SU-DHL-6 (cell line): ENCODE data around the gene ENPP5.
A peak's percentile ranks its signal among the peaks of the same experiment; 100 is the strongest.

Experiments used
- H2AFZ ChIP-seq: fragments of 200-600 bp; sonication (generic); 2 replicates; pipeline ENCODE4 v1.6.1; 2014; ENCODE audit warnings: low read depth, mild to moderate bottlenecking, moderate library complexity, mixed read lengths, antibody characterized with exemption, low read length; ENCODE audit not compliant: severe bottlenecking
- H3F3A ChIP-seq: fragments of 200-600 bp; shearing (Covaris generic); 2 replicates; pipeline ENCODE4 v1.6.0; 2016; ENCODE audit warnings: antibody characterized with exemption, mild to moderate bottlenecking; ENCODE audit not compliant: insufficient read depth
- H3K27ac ChIP-seq: fragments of 200-600 bp; sonication (generic); 2 replicates; pipeline ENCODE4 v1.5.1; 2016; ENCODE audit warnings: low read depth, mild to moderate bottlenecking, low read length, moderate library complexity, mixed read lengths
- H3K27me3 ChIP-seq: fragments of 200-600 bp; sonication (generic), shearing (Covaris generic); 2 replicates; pipeline ENCODE4 v1.6.0; 2014; ENCODE audit warnings: mild to moderate bottlenecking, low read length
- H3K36me3 ChIP-seq: fragments of 200-600 bp; sonication (generic); 2 replicates; pipeline ENCODE4 v1.6.1; 2014; ENCODE audit warnings: mild to moderate bottlenecking, low read length, mixed read lengths
- H3K4me2 ChIP-seq: fragments of 300-600, 200-600 bp; shearing (Covaris generic), sonication (generic); 2 replicates; pipeline ENCODE4 v1.6.0; 2014; ENCODE audit warnings: low read length, low read depth, mild to moderate bottlenecking; ENCODE audit not compliant: poor library complexity, severe bottlenecking
- H3K4me3 ChIP-seq: fragments of 200-600 bp; sonication (generic); 2 replicates; pipeline ENCODE4 v1.5.1; 2014; ENCODE audit warnings: antibody characterized with exemption, low read length, mild to moderate bottlenecking, mixed read lengths; ENCODE audit not compliant: insufficient read depth, poor library complexity, severe bottlenecking
- H3K79me2 ChIP-seq: fragments of 200-600 bp; sonication (generic); 2 replicates; pipeline ENCODE4 v1.6.1; 2014; ENCODE audit warnings: mild to moderate bottlenecking, low read length, moderate library complexity; ENCODE audit not compliant: insufficient read depth
- H3K9ac ChIP-seq: fragments of 200-600 bp; sonication (generic); 2 replicates; pipeline ENCODE4 v1.7.0; 2014; ENCODE audit warnings: mild to moderate bottlenecking, low read length
- H3K9me2 ChIP-seq: fragments of 200-600 bp; sonication (generic); replicated peaks from 2 replicates; pipeline ENCODE4 v1.6.1; 2014; ENCODE audit warnings: low read length; ENCODE audit not compliant: insufficient read depth
- H3K9me3 ChIP-seq: fragments of 200-600 bp; sonication (generic); 2 replicates; pipeline ENCODE4 v1.6.1; 2014; ENCODE audit warnings: low read length, mixed read lengths; ENCODE audit not compliant: insufficient read depth
- H4K20me1 ChIP-seq: fragments of 200-600 bp; sonication (generic); 2 replicates; pipeline ENCODE4 v1.6.1; 2014; ENCODE audit warnings: low read depth, mild to moderate bottlenecking, antibody characterized with exemption, low read length, moderate library complexity, mixed read lengths
- EZH2phosphoT487 ChIP-seq: fragments of 200-600 bp; sonication (generic), shearing (Covaris generic); conservative IDR thresholded peaks from 2 replicates; pipeline ENCODE4 v1.6.1; 2018; ENCODE audit warnings: mild to moderate bottlenecking, antibody characterized with exemption, low read length, moderate library complexity, mixed read lengths
- TF ChIP-seq, protein P1 (sequence below): fragments of 200-600 bp; sonication (generic); IDR thresholded peaks from one replicate; pipeline ENCODE4 v1.5.1; 2017; ENCODE audit warnings: antibody characterized with exemption, mild to moderate bottlenecking, low read length, moderate library complexity; ENCODE audit not compliant: insufficient read depth, poor library complexity, severe bottlenecking

Gene ENPP5

DNA sequence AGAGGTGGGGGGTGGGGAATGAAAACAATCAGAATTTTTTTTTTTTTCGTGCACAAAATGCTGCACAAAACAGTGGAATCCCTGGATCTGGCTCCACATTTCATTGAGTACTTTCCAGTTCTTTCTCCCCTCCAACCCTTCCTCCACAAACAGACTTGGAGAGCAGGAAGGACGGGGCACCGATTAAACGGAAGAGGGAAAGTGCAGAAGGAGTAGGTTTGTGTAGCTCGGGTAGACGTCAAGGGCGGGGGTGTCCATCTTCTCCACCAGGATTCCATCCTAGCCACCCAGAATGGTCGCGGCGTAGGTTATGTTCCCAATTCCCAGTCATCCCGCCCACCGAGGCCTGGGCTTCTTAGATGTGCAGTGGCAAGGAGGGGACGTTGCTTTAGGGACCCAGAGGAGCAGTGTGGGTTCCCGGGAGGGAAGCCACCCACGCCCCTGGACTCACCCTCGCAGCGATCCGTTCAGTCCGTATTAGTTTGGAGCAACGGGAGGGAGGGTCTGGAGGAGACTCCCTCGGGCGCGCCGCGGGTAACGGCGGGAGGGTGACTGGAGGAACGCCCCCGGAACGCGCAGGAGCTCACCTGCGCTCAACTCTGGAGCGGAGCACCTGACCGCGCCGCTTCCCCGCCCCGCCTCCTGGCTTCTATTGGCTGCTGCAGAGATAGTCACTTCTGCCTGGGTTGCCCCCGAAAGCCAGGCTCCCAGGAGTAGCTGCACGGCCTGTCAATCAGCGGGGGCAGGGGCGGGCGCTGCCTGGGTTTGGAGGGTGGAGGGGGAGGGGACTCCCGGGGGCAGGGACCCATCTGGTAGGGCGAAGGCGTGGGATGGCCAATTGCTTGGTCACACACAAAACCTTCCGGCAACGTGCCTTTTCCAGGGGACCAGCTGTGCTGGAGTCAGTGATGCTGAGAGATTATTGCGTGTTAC, at the start of gene ENPP5:
TSS of gene ENPP5 (minus strand) at position 624 of the 933 bp plus-strand sequence. CDS start 2,718 bp downstream, outside the sequence.
- Histone ChIP-seq H2AFZ (peak within 1 kb of the TSS; percentile 88), H3K27me3 (no peaks in the 10 kb centered on the region), H3K36me3 (peaks cover 6% of the 10 kb centered on the region; the same call in 1 of the 2 replicates), H3K9me2 (no peaks in the 10 kb centered on the region), H3K4me2 (peak within 1 kb of the TSS; percentile 67), H4K20me1 (no peaks in the 10 kb centered on the region), H3K27ac (no peak within 1 kb of the TSS), H3F3A (peaks cover 14% of the 10 kb centered on the region), H3K79me2 (peaks cover 6% of the 10 kb centered on the region; the same call in 1 of the 2 replicates), H3K9ac (peak within 1 kb of the TSS; percentile 68), H3K9me3 (no peaks in the 10 kb centered on the region), H3K4me3 (peak within 1 kb of the TSS; percentile 64)
- TF ChIP-seq EZH2phosphoT487, result no peak
- TF ChIP-seq, protein P1, sequence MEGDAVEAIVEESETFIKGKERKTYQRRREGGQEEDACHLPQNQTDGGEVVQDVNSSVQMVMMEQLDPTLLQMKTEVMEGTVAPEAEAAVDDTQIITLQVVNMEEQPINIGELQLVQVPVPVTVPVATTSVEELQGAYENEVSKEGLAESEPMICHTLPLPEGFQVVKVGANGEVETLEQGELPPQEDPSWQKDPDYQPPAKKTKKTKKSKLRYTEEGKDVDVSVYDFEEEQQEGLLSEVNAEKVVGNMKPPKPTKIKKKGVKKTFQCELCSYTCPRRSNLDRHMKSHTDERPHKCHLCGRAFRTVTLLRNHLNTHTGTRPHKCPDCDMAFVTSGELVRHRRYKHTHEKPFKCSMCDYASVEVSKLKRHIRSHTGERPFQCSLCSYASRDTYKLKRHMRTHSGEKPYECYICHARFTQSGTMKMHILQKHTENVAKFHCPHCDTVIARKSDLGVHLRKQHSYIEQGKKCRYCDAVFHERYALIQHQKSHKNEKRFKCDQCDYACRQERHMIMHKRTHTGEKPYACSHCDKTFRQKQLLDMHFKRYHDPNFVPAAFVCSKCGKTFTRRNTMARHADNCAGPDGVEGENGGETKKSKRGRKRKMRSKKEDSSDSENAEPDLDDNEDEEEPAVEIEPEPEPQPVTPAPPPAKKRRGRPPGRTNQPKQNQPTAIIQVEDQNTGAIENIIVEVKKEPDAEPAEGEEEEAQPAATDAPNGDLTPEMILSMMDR, result no peak

- H3K4me2 ChIP-seq, result peak overlapping the region; percentile 65
- no peaks in the 10 kb centered on the region for H3K9me2 ChIP-seq
- H3K27me3 ChIP-seq, result no peaks in the 10 kb centered on the region
- TF ChIP-seq EZH2phosphoT487, result no peak
- TF ChIP-seq, protein P1, result no peak
- peak overlapping the region; percentile 15 for H3K4me3 ChIP-seq
- peak overlapping the region; percentile 39 for H3K9ac ChIP-seq
- peaks cover 19% of the 10 kb centered on the region for H3F3A ChIP-seq
- no peaks in the 10 kb centered on the region for H3K9me3 ChIP-seq
- no peaks in the 10 kb centered on the region for H3K79me2 ChIP-seq
- no peaks in the 10 kb centered on the region for H4K20me1 ChIP-seq
- H2AFZ ChIP-seq, result peak overlapping the region; percentile 65
- H3K27ac ChIP-seq, result peak overlapping the region; percentile 88
- H3K36me3 ChIP-seq, result no peaks in the 10 kb centered on the region
Observed at GRCh38 chr6:46219661-46220060, 48.9 kb upstream of the ENPP5 start.

- Histone ChIP-seq H3K4me2 (no peak overlapping the region), H3K36me3 (no peaks in the 10 kb centered on the region), H3K27me3 (no peaks in the 10 kb centered on the region), H3K9me2 (no peaks in the 10 kb centered on the region), H3K79me2 (no peaks in the 10 kb centered on the region), H3K27ac (peak overlapping the region; percentile 88; the same call in 1 of the 2 replicates), H3F3A (peaks cover 19% of the 10 kb centered on the region), H3K4me3 (no peak overlapping the region), H2AFZ (peak overlapping the region; percentile 10), H3K9me3 (no peaks in the 10 kb centered on the region), H3K9ac (no peak overlapping the region), H4K20me1 (no peaks in the 10 kb centered on the region)
- TF ChIP-seq, protein P1, result no peak
- no peak for TF ChIP-seq EZH2phosphoT487
Observed at GRCh38 chr6:46218457-46218856, 47.7 kb upstream of the ENPP5 start.
